GM20431 (cell line): ENCODE data around the gene GTPBP1.

ENCODE experiments used
- in situ Hi-C: fragments of 300-500 bp; cut with MseI, MboI; formaldehyde crosslinking; loops from one replicate; pipeline ENCODE4 v1.15.0; 2020; ENCODE audit warnings: low sequenced_read_pairs; ENCODE audit not compliant: unreplicated experiment

GTPBP1 gene

DNA sequence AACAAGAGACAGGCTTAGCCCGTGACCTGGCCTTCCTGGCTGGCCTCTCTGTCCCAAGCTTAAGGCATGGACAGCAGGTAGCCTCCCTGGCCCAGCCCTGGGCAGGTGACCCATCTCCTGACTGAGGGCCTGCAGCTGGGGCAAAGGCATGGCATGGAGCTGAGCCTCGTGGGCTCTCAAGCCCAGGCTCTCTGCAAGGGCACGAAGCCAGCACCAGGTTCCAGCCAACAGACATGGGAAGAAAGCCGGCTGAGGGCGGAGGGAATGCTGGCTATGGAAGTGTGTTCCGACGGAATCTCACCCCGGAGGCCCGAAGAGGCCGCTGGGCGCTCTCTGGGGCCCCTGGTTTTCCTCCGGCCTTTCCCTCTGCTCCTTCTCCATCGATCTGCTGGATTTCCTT lies 75.3 kb downstream of the GTPBP1 start:
- in situ Hi-C loops = no loop called here

GRCh38 chr22:38782402-38783094 lies 76.8 kb downstream of the GTPBP1 start:
- in situ Hi-C loops = no loop called here
